ENCODE results near the gene HORMAD2. TPM values are rescaled to one million over a fixed set of nuclear protein-coding genes. Genes with fewer than 3 reads are reported as not detected.

HORMAD2 gene
- total and polyA plus RNA-seq, 9 of the 15 experiments (the other 6 are each of a cell fraction or from before 2014, with no cell fraction given): not detected

DNA sequence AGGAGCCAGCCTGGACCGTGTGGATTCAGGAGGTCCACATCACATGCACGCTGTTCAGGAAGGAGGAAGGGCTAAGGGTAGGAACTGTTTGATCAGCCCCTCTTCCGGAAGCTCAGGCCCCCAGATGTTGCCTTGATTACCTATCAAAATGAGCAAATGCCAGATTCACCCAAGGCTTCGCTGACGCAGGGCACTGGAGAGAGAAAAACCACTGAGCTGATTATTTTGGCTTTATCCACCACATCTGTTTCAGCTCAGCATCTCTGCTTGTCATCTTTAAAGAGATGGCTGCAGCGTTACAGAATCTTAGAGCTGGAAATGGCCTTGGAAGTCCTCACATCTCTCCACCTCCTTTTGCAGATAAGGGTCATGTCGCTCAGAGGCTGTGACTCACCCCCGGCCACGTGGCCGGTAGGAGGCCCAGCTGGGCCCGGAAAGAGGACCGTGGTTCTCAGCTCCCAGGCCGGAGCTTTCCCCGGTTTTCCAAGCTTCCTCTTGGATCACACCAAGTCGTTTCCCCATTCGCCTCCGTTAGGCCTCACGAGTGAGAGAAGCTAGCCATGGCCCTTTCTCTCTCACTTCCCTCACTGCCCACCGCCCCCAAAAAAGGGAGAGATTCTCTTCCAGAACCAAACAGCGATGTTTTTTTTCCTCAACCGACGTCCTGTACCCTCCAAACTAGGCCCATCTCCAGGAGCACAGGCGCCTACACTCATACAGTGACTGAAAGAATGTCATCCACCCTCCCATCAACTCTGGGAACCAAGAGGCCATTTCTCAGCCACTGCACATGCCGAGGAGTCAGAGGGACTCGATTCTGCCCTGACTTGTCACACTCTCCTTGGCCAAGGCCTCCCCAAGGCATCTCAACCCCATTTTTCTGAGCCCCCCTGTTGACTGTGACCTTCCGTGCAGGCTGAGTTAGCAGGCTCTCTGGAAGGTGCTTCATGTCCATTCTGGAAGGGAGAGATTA is 128.7 kb downstream of the HORMAD2 start (continued):
- TF ChIP-seq ZNF764 (CRISPR knock-in tag; IDR thresholded peaks at IDR 0.05; ENCODE audit: low read depth): no peak
- TF ChIP-seq ZNF76 (CRISPR knock-in tag; IDR thresholded peaks at IDR 0.05; ENCODE audit: borderline replicate concordance): 0 out of 2 replicates have a peak, but pooled peaks have one; percentile 22
- TF ChIP-seq ZKSCAN8 (CRISPR knock-in tag; IDR thresholded peaks at IDR 0.05): 0 out of 2 replicates have a peak, but pooled peaks have one; percentile 26
- no peak for TF ChIP-seq TRIM28 (IDR thresholded peaks at IDR 0.05)

DNA sequence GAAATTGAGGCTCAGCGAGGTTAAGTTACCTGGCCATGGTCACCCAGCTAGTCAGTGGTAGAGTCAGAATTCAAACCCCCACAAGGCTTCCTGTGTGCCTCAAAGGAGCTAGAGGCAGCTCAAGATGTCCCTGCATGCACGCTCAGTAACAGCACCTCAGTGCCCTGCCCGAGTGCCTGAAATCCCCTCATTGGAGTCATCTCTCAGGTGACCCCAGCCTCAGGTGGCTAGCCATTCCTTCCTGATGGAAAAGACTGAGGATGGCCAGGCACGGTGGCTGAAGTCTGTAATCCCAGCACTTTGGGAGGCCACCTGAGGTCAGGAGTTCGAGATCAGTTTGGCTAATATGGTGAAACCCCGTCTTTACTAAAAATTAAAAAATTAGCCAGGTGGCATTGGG is 129.4 kb downstream of the HORMAD2 start:
- no peak overlapping the region for H3K4me2 ChIP-seq (ENCODE audit: insufficient read depth, low read length)
- no peak for FAIRE-seq
- POLR2A ChIA-PET: no interaction called here
- TF ChIP-seq ELF4 (CRISPR knock-in tag; IDR thresholded peaks at IDR 0.05) (no peak), ZSCAN32 (CRISPR knock-in tag; IDR thresholded peaks at IDR 0.05) (no peak), PHB (CRISPR knock-in tag; IDR thresholded peaks at IDR 0.05) (no peak), ETV1 (tag; conservative IDR thresholded peaks at IDR 0.05; ENCODE audit: low read depth) (no peak), TCF3 (CRISPR knock-in tag; IDR thresholded peaks at IDR 0.05) (no peak), RBM25 (IDR thresholded peaks at IDR 0.05; ENCODE audit: low read depth, low read length, severe bottlenecking) (no peak), ZNF589 (CRISPR knock-in tag; IDR thresholded peaks at IDR 0.05; ENCODE audit: low read depth) (no peak), HIVEP1 (CRISPR knock-in tag; IDR thresholded peaks at IDR 0.05) (no peak)
- TF ChIP-seq, protein P1, sequence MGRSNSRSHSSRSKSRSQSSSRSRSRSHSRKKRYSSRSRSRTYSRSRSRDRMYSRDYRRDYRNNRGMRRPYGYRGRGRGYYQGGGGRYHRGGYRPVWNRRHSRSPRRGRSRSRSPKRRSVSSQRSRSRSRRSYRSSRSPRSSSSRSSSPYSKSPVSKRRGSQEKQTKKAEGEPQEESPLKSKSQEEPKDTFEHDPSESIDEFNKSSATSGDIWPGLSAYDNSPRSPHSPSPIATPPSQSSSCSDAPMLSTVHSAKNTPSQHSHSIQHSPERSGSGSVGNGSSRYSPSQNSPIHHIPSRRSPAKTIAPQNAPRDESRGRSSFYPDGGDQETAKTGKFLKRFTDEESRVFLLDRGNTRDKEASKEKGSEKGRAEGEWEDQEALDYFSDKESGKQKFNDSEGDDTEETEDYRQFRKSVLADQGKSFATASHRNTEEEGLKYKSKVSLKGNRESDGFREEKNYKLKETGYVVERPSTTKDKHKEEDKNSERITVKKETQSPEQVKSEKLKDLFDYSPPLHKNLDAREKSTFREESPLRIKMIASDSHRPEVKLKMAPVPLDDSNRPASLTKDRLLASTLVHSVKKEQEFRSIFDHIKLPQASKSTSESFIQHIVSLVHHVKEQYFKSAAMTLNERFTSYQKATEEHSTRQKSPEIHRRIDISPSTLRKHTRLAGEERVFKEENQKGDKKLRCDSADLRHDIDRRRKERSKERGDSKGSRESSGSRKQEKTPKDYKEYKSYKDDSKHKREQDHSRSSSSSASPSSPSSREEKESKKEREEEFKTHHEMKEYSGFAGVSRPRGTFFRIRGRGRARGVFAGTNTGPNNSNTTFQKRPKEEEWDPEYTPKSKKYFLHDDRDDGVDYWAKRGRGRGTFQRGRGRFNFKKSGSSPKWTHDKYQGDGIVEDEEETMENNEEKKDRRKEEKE (IDR thresholded peaks at IDR 0.05; ENCODE audit: borderline replicate concordance in 1 of 2, control insufficient read depth in 1 of 2, low read depth in 2 of 2, low read length in 1 of 2): no peak
- TF ChIP-seq, protein P2, sequence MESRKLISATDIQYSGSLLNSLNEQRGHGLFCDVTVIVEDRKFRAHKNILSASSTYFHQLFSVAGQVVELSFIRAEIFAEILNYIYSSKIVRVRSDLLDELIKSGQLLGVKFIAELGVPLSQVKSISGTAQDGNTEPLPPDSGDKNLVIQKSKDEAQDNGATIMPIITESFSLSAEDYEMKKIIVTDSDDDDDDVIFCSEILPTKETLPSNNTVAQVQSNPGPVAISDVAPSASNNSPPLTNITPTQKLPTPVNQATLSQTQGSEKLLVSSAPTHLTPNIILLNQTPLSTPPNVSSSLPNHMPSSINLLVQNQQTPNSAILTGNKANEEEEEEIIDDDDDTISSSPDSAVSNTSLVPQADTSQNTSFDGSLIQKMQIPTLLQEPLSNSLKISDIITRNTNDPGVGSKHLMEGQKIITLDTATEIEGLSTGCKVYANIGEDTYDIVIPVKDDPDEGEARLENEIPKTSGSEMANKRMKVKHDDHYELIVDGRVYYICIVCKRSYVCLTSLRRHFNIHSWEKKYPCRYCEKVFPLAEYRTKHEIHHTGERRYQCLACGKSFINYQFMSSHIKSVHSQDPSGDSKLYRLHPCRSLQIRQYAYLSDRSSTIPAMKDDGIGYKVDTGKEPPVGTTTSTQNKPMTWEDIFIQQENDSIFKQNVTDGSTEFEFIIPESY (CRISPR knock-in tag; IDR thresholded peaks at IDR 0.05): no peak

More for the DNA sequence above, 129.4 kb downstream of the HORMAD2 start:
- ATAC-seq: no peak
- Histone ChIP-seq H3K9ac (ENCODE audit: insufficient read depth in 1 of 2, low read depth in 2 of 2, low read length in 2 of 2) (peak overlapping the region in 1 of 2 experiments; percentile 72; a peak in 2 of 4 replicates), H3K79me2 (ENCODE audit: control insufficient read depth, insufficient read depth, low read length) (no peaks in the 10 kb centered on the region), H4K20me1 (replicated peaks; ENCODE audit: control insufficient read depth, insufficient read depth, low read length) (no peaks in the 10 kb centered on the region), H3K36me3 (ENCODE audit: control insufficient read depth, insufficient read depth, low read length) (no peaks in the 10 kb centered on the region), H3K9me1 (ENCODE audit: control insufficient read depth, insufficient read depth, low read length) (no peaks in the 10 kb centered on the region), H3K27ac (ENCODE audit: extremely low read depth, low read depth, low read length) (peak overlapping the region; percentile 85; the same call in 1 of the 3 replicates), H3K27me3 (ENCODE audit: control insufficient read depth in 2 of 2, insufficient read depth in 2 of 2, low read length in 2 of 2) (no peaks in the 10 kb centered on the region), H2AFZ (ENCODE audit: low read depth, low read length) (peak overlapping the region; percentile 93), H3K9me3 (replicated peaks; ENCODE audit: control insufficient read depth, insufficient read depth, low read depth, low read length) (no peaks in the 10 kb centered on the region), H3K4me1 (replicated peaks in 1 of 2; ENCODE audit: control insufficient read depth in 2 of 2, insufficient read depth in 2 of 2, low read length in 2 of 2) (peaks cover 25 to 28% of the 10 kb centered on the region in 2 experiments), H3K4me3 (no peak overlapping the region)
- 74% methylated on average over 5 of the region's 6 CpGs for WGBS (ENCODE audit: insufficient coverage, low coverage, missing lambda C conversion rate)
- in situ Hi-C loops (cut with MboI) (no loop called here), intact Hi-C loops (cut with micrococcal nuclease) (no loop called here)
- no TSS peak for BruUV-seq (replicated peaks)
- DNase-seq (ENCODE audit: extremely low read depth in 1 of 4, low spot score in 3 of 4): no peak
- CTCF ChIA-PET (ENCODE audit: low intra/inter-chr PET ratio): no interaction called here
